HepG2 (cell line): ENCODE measurements around the gene TRERF1. TPM values are rescaled to one million over a fixed set of nuclear protein-coding genes. Genes with fewer than 3 reads are reported as not detected.

ENCODE experiments used
- ATAC-seq: fragments of 200-7000 bp; cut with Tn5 transposase; 3 replicates; pipeline ENCODE4 v1.9.1; 2020; ENCODE audit warnings: mild to moderate bottlenecking, moderate library complexity
- BruUV-seq: library from RNA; stranded (reverse); fragments of 400-500 nt; replicated peaks from 2 replicates; lab custom pipeline; 2021; lab: Mats Ljungman, UMichigan
- CTCF ChIA-PET: fragments of 300-600 bp; formaldehyde crosslinking; extraction: SDS; loops from one replicate; lab custom pipeline; 2021; ENCODE audit warnings: low total read pairs, inconsistent platforms, low intra/inter-chr PET ratio; lab: Yijun Ruan, JAX
- POLR2A ChIA-PET: fragments of 350-600 bp; sonication (Branson Sonifier 250); formaldehyde crosslinking; loops from one replicate; lab custom pipeline; 2020; ENCODE audit warnings: antibody characterized with exemption, inconsistent platforms; lab: Yijun Ruan, JAX
- DNase-seq: peaks from one replicate; pipeline ENCODE4 v3.0.0-alpha.2; 2015; ENCODE audit warnings: low spot score
- FAIRE-seq: peaks from 3 replicates; lab custom pipeline; 2011; peaks lifted over from hg19 to GRCh38; lab: Jason Lieb, UNC
- H2AFZ ChIP-seq: one replicate; pipeline ENCODE4 v1.6.1; 2011; ENCODE audit warnings: low read length, inconsistent platforms
- H3K27ac ChIP-seq: fragments of 300-600 bp; 3 replicates; pipeline ENCODE4 v1.8.0; 2011; ENCODE audit warnings: mixed run types, mild to moderate bottlenecking, mixed read lengths, low read length, inconsistent platforms; ENCODE audit not compliant: insufficient read depth; ENCODE audit errors: extremely low read length
- H3K27me3 ChIP-seq, 2 experiments: fragments of 200-600 bp in 1 of 2; 2 replicates in 1 of 2; 3 replicates in 1 of 2; pipeline versions ENCODE4 v1.6.0 to v1.8.0; 2011; ENCODE audit warnings: low read length in 2 of 2, mild to moderate bottlenecking in 2 of 2, moderate library complexity in 2 of 2, inconsistent platforms in 1 of 2; ENCODE audit not compliant: insufficient read depth in 2 of 2, control insufficient read depth in 1 of 2
- H3K36me3 ChIP-seq, 2 experiments: fragments of 200-600 bp in 1 of 2; replicated peaks in 1 of 2; 2 replicates in 1 of 2; 3 replicates in 1 of 2; pipeline versions ENCODE4 v1.5.1 to v1.8.0; 2011; ENCODE audit warnings: low read length in 2 of 2, inconsistent platforms in 1 of 2; ENCODE audit not compliant: insufficient read depth in 2 of 2, control insufficient read depth in 1 of 2
- H3K4me1 ChIP-seq: 2 replicates; pipeline ENCODE4 v1.5.1; 2012; ENCODE audit warnings: low read length, inconsistent platforms; ENCODE audit not compliant: insufficient read depth
- H3K4me2 ChIP-seq: 2 replicates; pipeline ENCODE4 v1.6.0; 2011; ENCODE audit warnings: low read depth, low read length, inconsistent platforms
- H3K4me3 ChIP-seq, 3 experiments: fragments of 200-600 bp in 1 of 3; sonication (generic), shearing (Covaris generic) in 1 of 3; replicated peaks in 1 of 3; 2 replicates each; pipeline ENCODE4 v1.5.1; 2011 to 2016; ENCODE audit warnings: low read length in 3 of 3, inconsistent platforms in 2 of 3, low read depth in 2 of 3, mild to moderate bottlenecking in 2 of 3, control low read depth in 1 of 3, mixed read lengths in 1 of 3; ENCODE audit not compliant: insufficient read depth in 1 of 3
- H3K79me2 ChIP-seq: one replicate; pipeline ENCODE4 v1.6.1; 2011; ENCODE audit warnings: low read length, inconsistent platforms; ENCODE audit not compliant: insufficient read depth
- H3K9ac ChIP-seq: 2 replicates; pipeline ENCODE4 v1.6.0; 2011; ENCODE audit warnings: mild to moderate bottlenecking, low read depth, low read length, inconsistent platforms; ENCODE audit not compliant: insufficient read depth
- H3K9me3 ChIP-seq: 2 replicates; pipeline ENCODE4 v1.5.1; 2012; ENCODE audit warnings: mild to moderate bottlenecking, low read length
- H4K20me1 ChIP-seq: 2 replicates; pipeline ENCODE4 v1.6.0; 2011; ENCODE audit warnings: inconsistent platforms, mild to moderate bottlenecking, low read length, moderate library complexity; ENCODE audit not compliant: insufficient read depth
- ATM ChIP-seq: fragments of 450-650 bp; IDR thresholded peaks from 2 replicates; pipeline ENCODE4 v1.7.1; 2017; ENCODE audit warnings: mild to moderate bottlenecking, borderline replicate concordance
- MIER2 ChIP-seq: IDR thresholded peaks from 2 replicates; pipeline ENCODE4 v1.6.1; 2016; ENCODE audit warnings: missing biosample characterization, missing genetic modification reagents
- WGBS: methylation state at CpG from one replicate; pipeline ENCODE4 v1.1.6; 2017; ENCODE audit warnings: low lambda C conversion rate; 5-methylcytosine and 5-hydroxymethylcytosine counted together
- in situ Hi-C: cut with HindIII; loops from 2 replicates; pipeline ENCODE4 v1.10.0; 2017; ENCODE audit warnings: low pct_unique_long_range_greater_than_20kb; ENCODE audit not compliant: extremely low pct_ligation_motif_present
- intact Hi-C: fragments of 100-400 bp; cut with micrococcal nuclease; formaldehyde crosslinking; loops from one replicate; pipeline ENCODE4 v1.10.0; 2022; ENCODE audit not compliant: unreplicated experiment
- polyA plus RNA-seq, 8 experiments: library from polyadenylated mRNA; depleted of rRNA in 3 of 8; stranded (reverse) in 7 of 8; unstranded in 1 of 8; fragments of >200 nt; fragmentation: Illumina TruSeq in 4 of 8; extraction: Trizol in 4 of 8; gene quantifications; 2 replicates each; pipeline versions ENCODE4 v1.2.1 to v1.2.3, GENCODE V29; 2011 to 2016; ENCODE audit warnings: low read depth in 4 of 8, missing spikeins in 1 of 8, mixed read lengths in 1 of 8; ENCODE audit not compliant: insufficient read depth in 1 of 8
- total RNA-seq, 5 experiments: library from RNA; depleted of rRNA; stranded (reverse); fragments of >200 nt; fragmentation: Illumina TruSeq; extraction: Trizol; gene quantifications; 2 replicates each; pipeline ENCODE4 v1.2.3, GENCODE V29; 2016; ENCODE audit warnings: low read depth in 1 of 5
- TF ChIP-seq, protein P1 (sequence below), 2 experiments: IDR thresholded peaks; 2 replicates each; pipeline ENCODE4 v1.6.1; 2011 to 2012; ENCODE audit warnings: low read length in 2 of 2, borderline replicate concordance in 1 of 2, low read depth in 1 of 2, mild to moderate bottlenecking in 1 of 2, moderate library complexity in 1 of 2
- TF ChIP-seq, protein P2 (sequence below): fragments of 450-650 bp; IDR thresholded peaks from 2 replicates; pipeline ENCODE4 v1.6.1; 2016

TRERF1 gene
- total and polyA plus RNA-seq, 2 of the 13 experiments (the other 11 are each of a cell fraction or from before 2014, with no cell fraction given), result 0.02 TPM; not detected in 1

DNA sequence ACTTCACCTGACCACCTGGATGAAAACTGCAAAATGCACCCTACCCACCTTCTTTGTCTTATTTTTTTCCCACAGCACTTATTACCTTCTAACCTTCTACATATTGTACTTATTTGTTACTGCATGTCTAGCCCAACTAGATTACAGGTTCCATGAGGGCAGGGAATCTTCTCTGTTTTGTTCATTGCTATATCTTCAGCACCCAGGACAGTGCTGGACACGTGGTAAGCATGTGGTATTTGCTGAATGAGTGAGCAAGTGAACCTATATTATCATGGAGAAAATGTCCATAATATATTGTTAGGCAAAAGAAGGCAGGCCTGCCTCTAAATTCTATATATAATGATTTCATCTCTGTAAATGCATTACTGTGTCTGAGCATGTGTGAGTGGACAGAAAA lies 107.0 kb downstream of the TRERF1 start:
- H3K4me2 ChIP-seq, result no peak overlapping the region
- no peaks in the 10 kb centered on the region for H3K36me3 ChIP-seq
- intact Hi-C loops, result no loop called here
- no peaks in the 10 kb centered on the region for H3K4me1 ChIP-seq
- no peaks in the 10 kb centered on the region for H3K79me2 ChIP-seq
- FAIRE-seq, result no peak
- H4K20me1 ChIP-seq, result no peaks in the 10 kb centered on the region
- CTCF ChIA-PET, result no interaction called here
- no peak overlapping the region for H3K4me3 ChIP-seq
- no TSS peak for BruUV-seq
- no peak overlapping the region for H3K27ac ChIP-seq
- peak; percentile 82 for TF ChIP-seq MIER2 (CRISPR knock-in tag)
- TF ChIP-seq, protein P1, sequence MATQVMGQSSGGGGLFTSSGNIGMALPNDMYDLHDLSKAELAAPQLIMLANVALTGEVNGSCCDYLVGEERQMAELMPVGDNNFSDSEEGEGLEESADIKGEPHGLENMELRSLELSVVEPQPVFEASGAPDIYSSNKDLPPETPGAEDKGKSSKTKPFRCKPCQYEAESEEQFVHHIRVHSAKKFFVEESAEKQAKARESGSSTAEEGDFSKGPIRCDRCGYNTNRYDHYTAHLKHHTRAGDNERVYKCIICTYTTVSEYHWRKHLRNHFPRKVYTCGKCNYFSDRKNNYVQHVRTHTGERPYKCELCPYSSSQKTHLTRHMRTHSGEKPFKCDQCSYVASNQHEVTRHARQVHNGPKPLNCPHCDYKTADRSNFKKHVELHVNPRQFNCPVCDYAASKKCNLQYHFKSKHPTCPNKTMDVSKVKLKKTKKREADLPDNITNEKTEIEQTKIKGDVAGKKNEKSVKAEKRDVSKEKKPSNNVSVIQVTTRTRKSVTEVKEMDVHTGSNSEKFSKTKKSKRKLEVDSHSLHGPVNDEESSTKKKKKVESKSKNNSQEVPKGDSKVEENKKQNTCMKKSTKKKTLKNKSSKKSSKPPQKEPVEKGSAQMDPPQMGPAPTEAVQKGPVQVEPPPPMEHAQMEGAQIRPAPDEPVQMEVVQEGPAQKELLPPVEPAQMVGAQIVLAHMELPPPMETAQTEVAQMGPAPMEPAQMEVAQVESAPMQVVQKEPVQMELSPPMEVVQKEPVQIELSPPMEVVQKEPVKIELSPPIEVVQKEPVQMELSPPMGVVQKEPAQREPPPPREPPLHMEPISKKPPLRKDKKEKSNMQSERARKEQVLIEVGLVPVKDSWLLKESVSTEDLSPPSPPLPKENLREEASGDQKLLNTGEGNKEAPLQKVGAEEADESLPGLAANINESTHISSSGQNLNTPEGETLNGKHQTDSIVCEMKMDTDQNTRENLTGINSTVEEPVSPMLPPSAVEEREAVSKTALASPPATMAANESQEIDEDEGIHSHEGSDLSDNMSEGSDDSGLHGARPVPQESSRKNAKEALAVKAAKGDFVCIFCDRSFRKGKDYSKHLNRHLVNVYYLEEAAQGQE (IDR thresholded peaks at IDR 0.05; ENCODE audit: borderline replicate concordance in 1 of 2, low read depth in 1 of 2, low read length in 2 of 2), result peak; percentile 19 to 88; a peak in 3 of 4 replicates
- TF ChIP-seq, protein P2, sequence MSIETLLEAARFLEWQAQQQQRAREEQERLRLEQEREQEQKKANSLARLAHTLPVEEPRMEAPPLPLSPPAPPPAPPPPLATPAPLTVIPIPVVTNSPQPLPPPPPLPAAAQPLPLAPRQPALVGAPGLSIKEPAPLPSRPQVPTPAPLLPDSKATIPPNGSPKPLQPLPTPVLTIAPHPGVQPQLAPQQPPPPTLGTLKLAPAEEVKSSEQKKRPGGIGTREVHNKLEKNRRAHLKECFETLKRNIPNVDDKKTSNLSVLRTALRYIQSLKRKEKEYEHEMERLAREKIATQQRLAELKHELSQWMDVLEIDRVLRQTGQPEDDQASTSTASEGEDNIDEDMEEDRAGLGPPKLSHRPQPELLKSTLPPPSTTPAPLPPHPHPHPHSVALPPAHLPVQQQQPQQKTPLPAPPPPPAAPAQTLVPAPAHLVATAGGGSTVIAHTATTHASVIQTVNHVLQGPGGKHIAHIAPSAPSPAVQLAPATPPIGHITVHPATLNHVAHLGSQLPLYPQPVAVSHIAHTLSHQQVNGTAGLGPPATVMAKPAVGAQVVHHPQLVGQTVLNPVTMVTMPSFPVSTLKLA, result peak; percentile 91
- TF ChIP-seq ATM, result no peak
- TF ChIP-seq, all 625 proteins: peak for 3
- in situ Hi-C loops, result no loop called here
- H3K9me3 ChIP-seq, result no peaks in the 10 kb centered on the region
- POLR2A ChIA-PET, result no interaction called here
- no peak overlapping the region for H2AFZ ChIP-seq
- DNase-seq (no peak), ATAC-seq (no peak)
- H3K9ac ChIP-seq, result no peak overlapping the region
- peaks cover 2 to 10% of the 10 kb centered on the region in 2 experiments; a peak in 2 of 5 replicates for H3K27me3 ChIP-seq
- WGBS, result 0% methylated on average over 1 of the region's 1 CpG
